Effector CD8-positive, alpha-beta T cell (primary cell): ENCODE data around the gene CYP1B1.

Source experiments
- DNase-seq: peaks from one replicate; lab custom pipeline; 2025; lab: John Stamatoyannopoulos, UW

Gene CYP1B1

GRCh38 chr2:38074764-38075506, 1.0 kb downstream of the CYP1B1 start:
- no peak for DNase-seq

GRCh38 chr2:38074058-38074763, 1.7 kb downstream of the CYP1B1 start:
- DNase-seq = no peak

DNA sequence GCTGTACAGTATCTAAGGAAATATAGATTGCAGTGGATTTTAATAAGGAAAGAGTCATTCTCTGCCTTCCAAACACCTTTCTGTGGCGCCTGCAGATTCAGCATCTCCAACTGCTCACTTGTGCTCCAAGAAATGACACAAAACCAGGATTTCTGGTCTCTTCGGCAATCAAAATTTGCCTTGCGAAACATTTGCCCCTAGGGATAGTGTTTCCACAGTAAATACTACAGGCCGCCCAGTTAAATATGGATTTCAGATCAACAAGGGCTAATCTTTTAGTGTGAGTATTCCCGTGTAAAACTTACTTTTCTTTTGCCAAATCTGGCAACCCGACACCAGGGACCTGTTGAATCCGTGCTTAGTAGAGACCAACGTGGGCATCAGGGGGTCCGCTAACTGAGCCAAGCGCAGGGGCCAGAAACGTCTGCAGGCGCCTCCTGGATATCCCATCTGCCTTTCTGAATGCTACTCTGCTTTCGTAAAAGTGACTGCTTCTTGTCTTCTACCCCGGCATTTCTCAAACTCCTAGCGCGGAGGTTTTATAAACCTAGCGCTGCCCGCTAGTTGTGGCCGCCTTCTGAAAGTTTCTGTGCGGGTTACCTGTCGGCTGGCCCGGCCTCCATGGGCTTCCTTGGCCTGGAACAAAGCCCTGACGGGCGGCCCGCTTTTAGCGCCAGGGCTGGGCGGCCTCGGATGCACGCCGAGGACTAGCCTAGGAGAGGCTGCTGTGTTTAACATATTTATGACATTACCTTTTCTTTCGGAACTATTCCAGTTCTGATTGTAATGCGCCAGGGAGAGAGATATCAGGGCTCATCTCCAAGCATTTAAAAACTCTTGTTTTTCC, 2.5 kb downstream of the CYP1B1 start:
- DNase-seq = no peak

DNA sequence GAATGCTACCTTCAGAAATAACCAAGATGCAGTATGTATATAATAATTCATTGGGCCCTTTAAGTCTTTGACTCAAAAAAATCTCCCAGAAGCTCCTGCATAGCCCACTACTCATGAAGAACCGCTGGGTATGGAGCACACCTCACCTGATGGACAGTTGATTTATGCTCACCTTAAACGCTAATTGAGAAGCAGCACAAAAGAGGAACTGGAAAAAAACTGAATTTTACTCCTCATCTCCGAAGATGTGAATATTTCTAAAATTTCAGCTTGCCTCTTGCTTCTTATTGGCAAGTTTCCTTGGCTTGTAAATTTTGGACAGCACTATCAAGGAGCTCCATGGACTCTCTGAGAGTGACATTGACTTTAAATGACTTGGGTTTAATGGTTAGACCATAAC, 5.5 kb downstream of the CYP1B1 start:
- DNase-seq = no peak

GRCh38 chr2:38068234-38068633, 7.7 kb downstream of the CYP1B1 start:
- DNase-seq = no peak

- no peak for DNase-seq
Measured at GRCh38 chr2:38066421-38067115, 9.4 kb downstream of the CYP1B1 start.

DNA sequence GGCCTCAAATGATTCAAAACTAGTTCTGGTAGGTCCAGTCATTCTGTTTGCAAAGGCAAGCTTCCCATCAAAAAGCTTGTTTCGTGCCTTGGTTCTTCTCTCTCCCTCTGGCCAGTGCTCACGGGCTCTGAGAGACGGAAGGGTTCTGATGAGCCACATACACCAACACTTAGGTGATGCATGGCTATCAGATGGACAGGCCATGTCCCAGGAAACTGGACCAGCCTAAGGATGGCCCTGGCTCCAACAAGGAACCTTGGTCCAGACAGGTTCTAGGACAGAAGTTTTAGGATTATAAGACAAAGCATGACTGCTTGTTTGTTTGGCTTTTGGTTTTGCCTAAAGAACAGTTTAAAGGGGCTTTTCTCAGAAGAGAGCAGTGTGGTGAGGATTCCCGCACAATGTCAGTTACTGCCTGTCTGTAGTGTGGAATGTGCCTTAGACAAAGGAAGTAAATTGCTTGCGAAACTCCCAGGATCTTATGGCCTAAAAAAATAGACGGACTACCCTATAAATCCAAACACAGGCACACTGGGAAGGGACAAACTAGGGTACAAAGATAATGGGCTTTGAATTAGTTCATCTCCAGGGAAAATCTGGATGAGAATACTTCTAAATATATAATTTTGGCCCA, 10.3 kb downstream of the CYP1B1 start:
- DNase-seq = no peak

- DNase-seq = no peak
Measured at GRCh38 chr2:38064801-38065501, 11.0 kb downstream of the CYP1B1 start.

GRCh38 chr2:38060236-38061018, 15.5 kb downstream of the CYP1B1 start:
- DNase-seq = no peak

- no peak for DNase-seq
Measured at GRCh38 chr2:38057651-38058410, 18.1 kb downstream of the CYP1B1 start.

DNA sequence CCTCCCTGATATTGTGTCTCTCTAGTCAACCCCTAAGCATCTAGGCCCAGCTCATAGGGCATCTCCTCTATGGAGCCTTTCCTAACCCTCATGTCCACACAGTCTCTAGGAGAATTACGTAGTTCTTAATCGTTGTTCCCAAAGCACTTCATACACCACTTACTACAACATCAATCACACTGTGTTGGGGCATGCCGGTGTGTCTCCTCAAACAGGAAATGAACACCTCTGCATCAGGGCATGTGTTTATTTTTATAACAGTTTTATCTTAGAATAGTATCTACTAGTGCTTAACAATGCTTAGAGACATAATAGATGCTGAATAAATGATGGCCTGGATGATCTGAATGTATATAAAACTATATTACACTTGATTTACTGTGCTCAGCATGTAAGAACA, 19.7 kb downstream of the CYP1B1 start:
- DNase-seq = no peak

GRCh38 chr2:38045811-38046210, 30.1 kb downstream of the CYP1B1 start:
- no peak for DNase-seq

DNA sequence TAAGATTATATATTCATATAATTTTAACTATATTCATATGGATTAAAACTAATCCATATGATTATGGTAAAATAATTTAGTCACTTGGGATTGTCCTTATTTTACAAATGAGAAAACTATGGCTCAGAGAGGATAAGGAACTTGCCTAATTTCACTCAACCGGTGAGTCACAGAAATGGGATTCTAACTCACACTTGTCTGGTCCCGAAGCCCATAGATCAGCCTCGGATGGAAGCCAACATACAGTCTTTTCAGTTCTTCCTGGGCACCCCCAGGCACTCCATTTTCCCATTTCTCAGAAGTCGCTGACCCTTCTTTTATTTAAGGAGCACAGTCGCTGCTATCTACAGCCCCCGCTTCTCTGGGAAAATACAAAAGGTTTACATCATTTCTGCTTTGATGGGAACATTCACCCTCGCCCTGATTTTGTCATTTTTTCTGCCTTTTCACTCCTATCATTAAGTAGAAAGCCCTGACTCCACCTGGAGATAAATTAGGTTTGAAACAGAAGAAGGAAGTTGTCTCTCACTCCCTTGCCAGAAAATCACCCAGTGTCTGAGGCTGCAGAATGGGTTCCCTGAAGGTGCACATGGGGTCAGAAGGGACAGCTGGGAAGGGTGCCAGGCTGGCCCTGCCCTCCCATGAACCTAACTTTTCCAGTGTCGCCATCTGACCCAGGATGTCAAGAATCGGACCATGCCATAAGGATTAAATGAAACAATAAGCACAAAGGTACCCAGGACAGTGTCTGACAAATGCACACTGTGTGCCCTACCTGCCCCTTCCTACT, 36.6 kb downstream of the CYP1B1 start:
- no peak for DNase-seq

GRCh38 chr2:38038682-38039081, 37.3 kb downstream of the CYP1B1 start:
- DNase-seq = no peak

- DNase-seq = no peak
Measured at GRCh38 chr2:38037757-38038621, 38.0 kb downstream of the CYP1B1 start.

GRCh38 chr2:38037325-38037724, 38.6 kb downstream of the CYP1B1 start:
- no peak for DNase-seq

GRCh38 chr2:38035968-38036367, 40.0 kb downstream of the CYP1B1 start:
- no peak for DNase-seq

DNA sequence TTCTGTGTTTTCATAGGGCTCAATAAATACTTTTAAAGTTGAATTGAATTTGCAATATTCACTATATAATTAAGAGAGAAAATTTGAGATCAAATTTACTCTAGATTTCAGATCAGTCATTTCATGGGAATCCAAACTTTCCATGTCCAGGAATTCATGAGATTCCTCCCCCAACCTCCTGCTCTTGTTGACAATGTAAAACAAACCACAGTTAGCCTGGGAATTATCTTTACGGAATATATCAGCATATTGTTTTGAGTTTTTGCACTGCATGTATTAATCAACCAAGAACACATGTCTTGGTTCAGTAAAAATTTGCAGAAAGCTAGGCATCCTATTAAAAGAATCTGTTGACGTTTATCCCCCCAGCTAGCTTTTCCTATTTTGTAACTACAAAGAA, 42.3 kb downstream of the CYP1B1 start:
- no peak for DNase-seq
